Effector memory CD8-positive, alpha-beta T cell (primary cell): ENCODE measurements around the gene PSG7.
"Not testable (repeated sequence)": the region's sequence is repeated elsewhere in the genome, so short reads cannot be mapped to it uniquely, and the experiment has no call there.

ENCODE experiments used
- ATAC-seq: fragments of 150-1000 bp; cut with Tn5 transposase; replicated peaks from 2 replicates; pipeline ENCODE4 v1.10.0; 2021; ENCODE audit warnings: mild to moderate bottlenecking, moderate library complexity
- DNase-seq, 3 experiments: peaks; one replicate each; pipeline ENCODE4 v3.0.0; 2021
- H3K27ac Mint-ChIP-seq, 2 donors: one replicate each; pipeline ENCODE4 v1.8.0; 2022; ENCODE audit warnings: mild to moderate bottlenecking in 2 of 2, mixed read lengths in 2 of 2, moderate library complexity in 2 of 2
- H3K27me3 Mint-ChIP-seq, 2 donors: one replicate each; pipeline ENCODE4 v1.8.0; 2022; ENCODE audit warnings: mixed read lengths in 2 of 2
- H3K36me3 Mint-ChIP-seq: one replicate; pipeline ENCODE4 v1.8.0; 2022; ENCODE audit warnings: mild to moderate bottlenecking, moderate library complexity, mixed read lengths; ENCODE audit not compliant: insufficient read depth
- H3K4me1 Mint-ChIP-seq, 2 donors: one replicate each; pipeline ENCODE4 v1.8.0; 2022; ENCODE audit warnings: low read depth in 2 of 2, mixed read lengths in 2 of 2
- H3K4me3 Mint-ChIP-seq, 2 donors: one replicate each; pipeline ENCODE4 v1.8.0; 2022; ENCODE audit warnings: mild to moderate bottlenecking in 2 of 2, mixed read lengths in 2 of 2, moderate library complexity in 2 of 2
- H3K9me3 Mint-ChIP-seq, 2 donors: one replicate each; pipeline ENCODE4 v1.8.0; 2022; ENCODE audit warnings: mixed read lengths in 2 of 2

PSG7 gene

GRCh38 chr19:42899674-42900073 is 37.3 kb downstream of the PSG7 start:
- not testable (repeated sequence) for H3K9me3 Mint-ChIP-seq, H3K4me1 Mint-ChIP-seq, H3K27ac Mint-ChIP-seq, ATAC-seq, H3K4me3 Mint-ChIP-seq, DNase-seq, H3K36me3 Mint-ChIP-seq
- H3K27me3 Mint-ChIP-seq, result peaks cover 27 to 63% of the 10 kb centered on the region in 2 donors

GRCh38 chr19:42899110-42899509 is 37.9 kb downstream of the PSG7 start:
- not testable (repeated sequence) for DNase-seq, H3K9me3 Mint-ChIP-seq, ATAC-seq, H3K4me1 Mint-ChIP-seq, H3K4me3 Mint-ChIP-seq, H3K36me3 Mint-ChIP-seq, H3K27ac Mint-ChIP-seq
- peaks cover 27 to 60% of the 10 kb centered on the region in 2 donors for H3K27me3 Mint-ChIP-seq

- peaks cover 27 to 60% of the 10 kb centered on the region in 2 donors for H3K27me3 Mint-ChIP-seq
- not testable (repeated sequence) for H3K4me1 Mint-ChIP-seq, H3K36me3 Mint-ChIP-seq, ATAC-seq, H3K9me3 Mint-ChIP-seq, H3K27ac Mint-ChIP-seq, H3K4me3 Mint-ChIP-seq, DNase-seq
These were observed 38.4 kb downstream of the PSG7 start for GRCh38 chr19:42898656-42899055.

GRCh38 chr19:42897729-42898128 is 39.3 kb downstream of the PSG7 start:
- not testable (repeated sequence) for ATAC-seq, H3K27ac Mint-ChIP-seq, DNase-seq, H3K9me3 Mint-ChIP-seq, H3K4me3 Mint-ChIP-seq, H3K36me3 Mint-ChIP-seq, H3K4me1 Mint-ChIP-seq
- H3K27me3 Mint-ChIP-seq, result peaks cover 26 to 52% of the 10 kb centered on the region in 2 donors

GRCh38 chr19:42890446-42890845 is 46.6 kb downstream of the PSG7 start:
- H3K27me3 Mint-ChIP-seq, result peaks cover 19 to 35% of the 10 kb centered on the region in 2 donors
- not testable (repeated sequence) for H3K4me1 Mint-ChIP-seq, DNase-seq, H3K4me3 Mint-ChIP-seq, H3K36me3 Mint-ChIP-seq, ATAC-seq, H3K27ac Mint-ChIP-seq, H3K9me3 Mint-ChIP-seq

GRCh38 chr19:42887876-42888445 is 49.0 kb downstream of the PSG7 start:
- ATAC-seq, result not testable (repeated sequence)

GRCh38 chr19:42882730-42883129 is 54.3 kb downstream of the PSG7 start:
- peaks cover 64 to 88% of the 10 kb centered on the region in 2 donors for H3K27me3 Mint-ChIP-seq
- not testable (repeated sequence) for DNase-seq, H3K4me1 Mint-ChIP-seq, ATAC-seq, H3K4me3 Mint-ChIP-seq, H3K27ac Mint-ChIP-seq, H3K36me3 Mint-ChIP-seq, H3K9me3 Mint-ChIP-seq

More at GRCh38 chr19:42887876-42888445, 49.0 kb downstream of the PSG7 start:
- not testable (repeated sequence) for H3K27ac Mint-ChIP-seq, H3K9me3 Mint-ChIP-seq, H3K4me1 Mint-ChIP-seq, H3K36me3 Mint-ChIP-seq, H3K4me3 Mint-ChIP-seq, DNase-seq
- H3K27me3 Mint-ChIP-seq, result peaks cover 41 to 56% of the 10 kb centered on the region in 2 donors

- H3K4me3 Mint-ChIP-seq, DNase-seq, H3K4me1 Mint-ChIP-seq, ATAC-seq, H3K9me3 Mint-ChIP-seq, H3K36me3 Mint-ChIP-seq, H3K27ac Mint-ChIP-seq: not testable (repeated sequence)
- peaks cover 60 to 88% of the 10 kb centered on the region in 2 donors for H3K27me3 Mint-ChIP-seq
These were observed 55.0 kb downstream of the PSG7 start for GRCh38 chr19:42882010-42882409.

GRCh38 chr19:42881279-42881678 is 55.7 kb downstream of the PSG7 start:
- not testable (repeated sequence) for H3K27ac Mint-ChIP-seq, H3K4me1 Mint-ChIP-seq, H3K36me3 Mint-ChIP-seq, H3K9me3 Mint-ChIP-seq, DNase-seq, H3K4me3 Mint-ChIP-seq, ATAC-seq
- peaks cover 60 to 86% of the 10 kb centered on the region in 2 donors for H3K27me3 Mint-ChIP-seq

- not testable (repeated sequence) for H3K9me3 Mint-ChIP-seq, ATAC-seq, H3K27ac Mint-ChIP-seq, H3K36me3 Mint-ChIP-seq, H3K4me1 Mint-ChIP-seq, H3K4me3 Mint-ChIP-seq, DNase-seq
- H3K27me3 Mint-ChIP-seq, result peaks cover 55 to 86% of the 10 kb centered on the region in 2 donors
These were observed 56.4 kb downstream of the PSG7 start for GRCh38 chr19:42880621-42881020.

GRCh38 chr19:42879613-42880012 is 57.4 kb downstream of the PSG7 start, which contains the start of gene PSG1:
PSG1 (minus strand) TSS chr19:42879713; CDS start chr19:42879581, 132 bp downstream.
- peaks cover 44 to 78% of the 10 kb centered on the region in 2 donors for H3K27me3 Mint-ChIP-seq
- H3K9me3 Mint-ChIP-seq, result no peaks in the 10 kb centered on the region
- no peak for ATAC-seq
- H3K4me1 Mint-ChIP-seq, result no peaks in the 10 kb centered on the region
- no peaks in the 10 kb centered on the region for H3K36me3 Mint-ChIP-seq
- no peak for DNase-seq
- no peak within 1 kb of the TSS for H3K27ac Mint-ChIP-seq
- H3K4me3 Mint-ChIP-seq, result no peak within 1 kb of the TSS

- H3K27ac Mint-ChIP-seq, H3K4me1 Mint-ChIP-seq, H3K4me3 Mint-ChIP-seq, DNase-seq, H3K9me3 Mint-ChIP-seq, H3K36me3 Mint-ChIP-seq, ATAC-seq: not testable (repeated sequence)
- H3K27me3 Mint-ChIP-seq, result peaks cover 31 to 67% of the 10 kb centered on the region in 2 donors
These were observed 60.4 kb downstream of the PSG7 start for GRCh38 chr19:42876596-42876995.

GRCh38 chr19:42875881-42876280 is 61.1 kb downstream of the PSG7 start:
- H3K4me3 Mint-ChIP-seq, result not testable (repeated sequence)
- H3K27me3 Mint-ChIP-seq, result peaks cover 30 to 67% of the 10 kb centered on the region in 2 donors

More at GRCh38 chr19:42875881-42876280, 61.1 kb downstream of the PSG7 start:
- H3K36me3 Mint-ChIP-seq, H3K9me3 Mint-ChIP-seq, H3K27ac Mint-ChIP-seq, DNase-seq, H3K4me1 Mint-ChIP-seq, ATAC-seq: not testable (repeated sequence)
